Suprapubic skin (tissue), 4 donors: ENCODE results near the gene TMC2. TPM values are rescaled to one million over a fixed set of nuclear protein-coding genes. Genes with fewer than 3 reads are reported as not detected.

Source experiments
- DNase-seq, 2 donors: peaks; one replicate each; pipeline ENCODE4 v3.0.0-alpha.2; 2019; ENCODE audit warnings: low spot score in 2 of 2
- H3K27ac ChIP-seq: fragments of 200-600 bp; sonication (generic); one replicate; pipeline ENCODE4 v1.5.1; 2019
- H3K27me3 ChIP-seq: fragments of 200-600 bp; sonication (generic); one replicate; pipeline ENCODE4 v1.5.1; 2019
- H3K36me3 ChIP-seq: fragments of 200-600 bp; sonication (generic); one replicate; pipeline ENCODE4 v1.5.1; 2019
- H3K4me1 ChIP-seq: fragments of 200-600 bp; sonication (generic); one replicate; pipeline ENCODE4 v1.5.1; 2019
- H3K4me3 ChIP-seq: fragments of 200-600 bp; sonication (generic); one replicate; pipeline ENCODE4 v1.5.1; 2019; ENCODE audit warnings: mild to moderate bottlenecking
- H3K9me3 ChIP-seq: fragments of 200-600 bp; sonication (generic); one replicate; pipeline ENCODE4 v1.5.1; 2019
- EP300 ChIP-seq: sonication (generic); formaldehyde crosslinking; IDR thresholded peaks from one replicate; pipeline ENCODE4 v1.6.1; 2017; ENCODE audit warnings: antibody characterized with exemption
- POLR2A ChIP-seq, 2 donors: fragments of 450-650 bp; IDR thresholded peaks; one replicate each; pipeline ENCODE4 v1.6.1; 2017; ENCODE audit warnings: antibody characterized with exemption in 2 of 2, mild to moderate bottlenecking in 2 of 2, moderate library complexity in 2 of 2
- POLR2AphosphoS5 ChIP-seq, 3 donors: sonication (generic); formaldehyde crosslinking; IDR thresholded peaks; one replicate each; pipeline ENCODE4 v1.6.1; 2017; ENCODE audit warnings: antibody characterized with exemption in 3 of 3
- WGBS: methylation state at CpG from one replicate; pipeline ENCODE4 v1.1.5; 2018; 5-methylcytosine and 5-hydroxymethylcytosine counted together
- total RNA-seq, 4 donors: library from RNA; depleted of rRNA; stranded (reverse); fragments of >200 nt; gene quantifications; one replicate each; pipeline ENCODE4 v1.1.0, GENCODE V29; 2016
- TF ChIP-seq, protein P1 (sequence below), 2 donors: fragments of 200-600 bp in 1 of 2; fragments of 450-650 bp in 1 of 2; sonication (generic) in 1 of 2; IDR thresholded peaks; one replicate each; pipeline ENCODE4 v1.5.1; 2016 to 2019; ENCODE audit warnings: antibody characterized with exemption in 2 of 2, mild to moderate bottlenecking in 1 of 2, moderate library complexity in 1 of 2

Gene TMC2
- total RNA-seq, 4 donors from 2014 or later, result not detected

DNA sequence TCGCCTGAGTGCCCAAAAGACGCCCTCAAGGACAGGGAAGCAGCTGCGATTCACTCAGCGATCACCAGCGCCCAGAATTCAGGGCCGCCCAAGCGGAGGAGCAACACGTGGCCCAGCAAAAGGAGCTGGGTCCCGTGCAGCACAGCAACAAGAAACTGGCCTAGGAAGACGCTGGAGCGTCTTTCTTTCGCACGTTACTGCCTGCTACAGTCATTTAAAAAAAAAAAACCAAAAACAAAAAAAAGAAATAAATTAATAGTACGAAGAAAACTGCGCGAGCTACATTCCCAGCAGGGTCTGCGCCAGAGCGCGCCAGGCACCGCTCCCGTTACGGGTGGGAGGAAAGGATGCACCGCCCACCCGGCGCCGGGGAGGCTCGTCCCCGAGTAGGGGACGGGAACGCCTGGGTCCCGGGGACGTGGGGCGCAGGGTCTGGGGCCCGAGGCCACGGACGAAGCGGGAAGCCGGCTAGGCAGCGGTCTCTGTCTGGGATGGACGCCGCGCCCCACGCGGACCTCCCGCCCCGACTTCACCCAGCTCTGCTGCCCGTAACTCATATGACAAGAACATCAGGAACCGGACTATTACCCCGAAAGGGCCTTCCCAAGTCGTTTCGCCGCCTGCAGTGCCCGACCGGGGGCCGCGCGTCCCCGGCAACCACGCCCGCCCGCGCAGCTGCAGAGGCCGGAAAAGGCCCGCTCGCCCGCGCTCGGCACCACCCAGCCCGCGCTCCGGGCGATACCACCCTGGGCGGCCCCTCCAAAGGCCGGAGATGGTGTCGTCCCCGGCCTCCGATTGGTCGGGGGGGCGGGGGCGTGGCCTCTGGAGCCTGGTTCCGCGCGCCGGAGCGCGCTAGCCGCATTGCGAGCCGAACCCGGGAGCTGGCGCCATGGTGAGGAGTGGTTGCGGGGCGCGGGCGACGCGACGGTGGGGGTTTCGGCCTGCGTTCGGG, 115.7 kb downstream of the TMC2 start, which contains the start of gene NOP56:
NOP56 (plus strand) TSS at position 861 of the 952 bp plus-strand sequence; CDS start at position 890, 29 bp downstream.
- WGBS, result under 1% methylated on average over 38 of the region's 101 CpGs

DNA sequence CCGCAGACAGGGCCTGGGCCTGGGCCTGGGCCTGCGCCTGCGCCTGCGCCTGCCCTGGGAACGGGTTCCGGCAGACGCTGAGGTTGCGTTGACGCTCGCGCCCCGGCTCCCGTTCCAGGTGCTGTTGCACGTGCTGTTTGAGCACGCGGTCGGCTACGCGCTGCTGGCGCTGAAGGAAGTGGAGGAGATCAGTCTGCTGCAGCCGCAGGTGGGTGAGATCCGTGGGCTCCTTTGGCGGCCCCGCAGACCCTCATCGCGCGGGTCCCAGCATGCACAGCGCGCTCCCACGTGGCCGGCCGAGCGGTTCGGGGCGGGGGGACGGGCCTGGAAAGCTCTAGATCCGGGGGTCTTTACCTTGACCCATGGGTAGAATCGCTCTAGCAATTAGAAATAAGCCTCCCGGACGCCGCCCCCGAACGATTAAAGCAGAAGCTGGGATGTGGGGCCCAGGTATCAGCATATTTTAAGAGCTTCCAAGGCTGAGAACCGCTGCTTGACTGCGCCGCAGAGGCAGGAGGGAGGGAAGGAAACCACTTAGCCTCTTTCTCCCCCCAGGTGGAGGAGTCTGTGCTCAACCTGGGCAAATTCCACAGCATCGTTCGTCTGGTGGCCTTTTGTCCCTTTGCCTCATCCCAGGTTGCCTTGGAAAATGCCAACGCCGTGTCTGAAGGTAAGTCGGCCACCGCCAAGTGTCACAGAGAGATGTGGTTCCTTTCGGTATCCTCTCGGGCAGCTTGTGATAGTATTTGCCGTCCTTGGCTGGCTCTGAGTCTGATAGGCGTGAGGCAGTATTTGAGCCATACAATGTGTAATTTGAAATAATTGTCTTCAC, 116.6 kb downstream of the TMC2 start:
- Histone ChIP-seq H3K4me1 (peaks cover 29% of the 10 kb centered on the region), H3K36me3 (peaks cover 39% of the 10 kb centered on the region), H3K27me3 (no peaks in the 10 kb centered on the region), H3K9me3 (no peaks in the 10 kb centered on the region), H3K27ac (peak overlapping the region; percentile 96), H3K4me3 (peak overlapping the region; percentile 97)
- under 1% methylated on average over 29 of the region's 56 CpGs for whole genome bisulfite sequencing
- TF ChIP-seq EP300 (no peak), POLR2AphosphoS5 (IDR thresholded peaks at IDR 0.05) (no peak), POLR2A (IDR thresholded peaks at IDR 0.05) (no peak)
- TF ChIP-seq, protein P1, sequence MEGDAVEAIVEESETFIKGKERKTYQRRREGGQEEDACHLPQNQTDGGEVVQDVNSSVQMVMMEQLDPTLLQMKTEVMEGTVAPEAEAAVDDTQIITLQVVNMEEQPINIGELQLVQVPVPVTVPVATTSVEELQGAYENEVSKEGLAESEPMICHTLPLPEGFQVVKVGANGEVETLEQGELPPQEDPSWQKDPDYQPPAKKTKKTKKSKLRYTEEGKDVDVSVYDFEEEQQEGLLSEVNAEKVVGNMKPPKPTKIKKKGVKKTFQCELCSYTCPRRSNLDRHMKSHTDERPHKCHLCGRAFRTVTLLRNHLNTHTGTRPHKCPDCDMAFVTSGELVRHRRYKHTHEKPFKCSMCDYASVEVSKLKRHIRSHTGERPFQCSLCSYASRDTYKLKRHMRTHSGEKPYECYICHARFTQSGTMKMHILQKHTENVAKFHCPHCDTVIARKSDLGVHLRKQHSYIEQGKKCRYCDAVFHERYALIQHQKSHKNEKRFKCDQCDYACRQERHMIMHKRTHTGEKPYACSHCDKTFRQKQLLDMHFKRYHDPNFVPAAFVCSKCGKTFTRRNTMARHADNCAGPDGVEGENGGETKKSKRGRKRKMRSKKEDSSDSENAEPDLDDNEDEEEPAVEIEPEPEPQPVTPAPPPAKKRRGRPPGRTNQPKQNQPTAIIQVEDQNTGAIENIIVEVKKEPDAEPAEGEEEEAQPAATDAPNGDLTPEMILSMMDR (IDR thresholded peaks at IDR 0.05), result no peak
- DNase-seq, result peak in 1 of 2 donors; percentile 74

More for the DNA sequence above, 115.7 kb downstream of the TMC2 start, which contains the start of gene NOP56:
- Histone ChIP-seq H3K36me3 (peaks cover 30% of the 10 kb centered on the region), H3K9me3 (no peaks in the 10 kb centered on the region), H3K27ac (peak within 1 kb of the TSS; percentile 96), H3K4me1 (peaks cover 29% of the 10 kb centered on the region), H3K4me3 (peak within 1 kb of the TSS; percentile 97), H3K27me3 (no peaks in the 10 kb centered on the region)
- TF ChIP-seq, protein P1 (IDR thresholded peaks at IDR 0.05), result no peak
- TF ChIP-seq POLR2A (IDR thresholded peaks at IDR 0.05), result peak; percentile 38 to 81
- TF ChIP-seq POLR2AphosphoS5 (IDR thresholded peaks at IDR 0.05), result peak in 2 of 3 donors; percentile 38 to 77
- no peak for TF ChIP-seq EP300
- DNase-seq, result peak; percentile 91 to 92

DNA sequence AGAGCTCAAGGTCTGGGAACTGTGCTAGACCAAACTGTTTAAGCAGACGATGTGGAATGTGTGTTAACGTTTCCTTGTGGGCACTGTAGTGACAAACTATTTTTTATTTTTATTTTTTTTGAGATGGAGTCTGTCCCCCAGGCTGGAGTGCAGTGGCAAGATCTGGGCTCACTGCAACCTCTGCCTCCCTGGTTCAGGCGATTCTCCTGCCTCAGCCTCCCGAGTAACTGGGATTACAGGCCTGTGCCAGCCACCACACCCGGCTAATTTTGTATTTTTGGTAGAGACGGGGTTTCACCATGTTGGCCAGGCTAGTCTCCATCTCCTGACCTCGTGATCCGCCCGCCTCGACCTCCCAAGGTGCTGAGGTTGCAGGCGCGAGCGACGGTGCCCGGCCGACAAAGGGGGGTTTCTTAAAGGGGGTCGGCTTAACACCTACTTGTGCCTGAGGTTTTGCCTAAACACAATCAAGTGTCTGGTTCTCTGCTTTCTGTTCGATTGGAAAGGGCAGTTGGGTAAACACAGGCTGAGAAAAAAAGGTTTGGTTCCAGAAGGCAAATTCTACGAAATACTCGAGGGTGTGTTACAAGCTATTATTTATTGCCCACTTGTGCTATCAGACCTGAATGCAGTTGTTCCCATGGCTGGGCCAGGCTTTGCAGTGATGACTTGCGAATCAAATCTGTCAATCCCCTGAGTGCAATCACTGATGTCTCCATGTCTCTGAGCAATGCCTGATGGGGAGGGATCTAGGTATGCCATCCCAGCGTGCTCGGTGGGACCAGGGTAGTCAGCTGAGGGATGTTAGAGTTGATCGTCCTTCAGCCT, 117.4 kb downstream of the TMC2 start:
- WGBS, result 42% methylated on average over 24 of the region's 24 CpGs
- H3K27ac ChIP-seq, result no peak overlapping the region
- DNase-seq, result no peak
- peak overlapping the region; percentile 97 for H3K4me3 ChIP-seq
- no peaks in the 10 kb centered on the region for H3K27me3 ChIP-seq
- no peaks in the 10 kb centered on the region for H3K9me3 ChIP-seq
- TF ChIP-seq, protein P1 (IDR thresholded peaks at IDR 0.05), result no peak
- TF ChIP-seq POLR2A (IDR thresholded peaks at IDR 0.05), result no peak
- no peak for TF ChIP-seq POLR2AphosphoS5 (IDR thresholded peaks at IDR 0.05)
- no peak for TF ChIP-seq EP300
- H3K4me1 ChIP-seq, result peaks cover 29% of the 10 kb centered on the region
- H3K36me3 ChIP-seq, result peaks cover 47% of the 10 kb centered on the region

DNA sequence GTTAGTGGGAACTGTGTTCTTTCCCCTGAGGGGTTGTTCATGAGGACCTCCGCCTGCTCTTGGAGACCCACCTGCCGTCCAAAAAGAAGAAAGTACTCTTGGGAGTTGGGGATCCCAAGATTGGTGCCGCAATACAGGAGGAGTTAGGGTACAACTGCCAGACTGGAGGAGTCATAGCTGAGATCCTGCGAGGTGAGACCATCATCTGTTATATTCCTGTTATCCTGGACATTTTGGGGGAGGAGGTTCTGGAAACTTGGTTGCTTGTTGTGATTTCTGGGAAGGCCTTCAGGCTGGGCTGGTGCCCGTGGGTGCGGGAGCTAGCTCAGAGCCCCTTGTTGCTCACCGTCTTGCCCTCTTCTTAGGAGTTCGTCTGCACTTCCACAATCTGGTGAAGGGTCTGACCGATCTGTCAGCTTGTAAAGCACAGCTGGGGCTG, 118.0 kb downstream of the TMC2 start:
- H3K4me1 ChIP-seq, result peaks cover 29% of the 10 kb centered on the region
- no peaks in the 10 kb centered on the region for H3K27me3 ChIP-seq
- H3K4me3 ChIP-seq, result peak overlapping the region; percentile 97
- TF ChIP-seq EP300, result no peak
- TF ChIP-seq POLR2AphosphoS5 (IDR thresholded peaks at IDR 0.05), result no peak
- TF ChIP-seq POLR2A (IDR thresholded peaks at IDR 0.05), result no peak
- TF ChIP-seq, protein P1 (IDR thresholded peaks at IDR 0.05), result no peak
- WGBS, result 86% methylated on average over 9 of the region's 9 CpGs
- no peak overlapping the region for H3K27ac ChIP-seq
- H3K36me3 ChIP-seq, result peaks cover 53% of the 10 kb centered on the region
- no peaks in the 10 kb centered on the region for H3K9me3 ChIP-seq
- DNase-seq, result no peak
